GM19372 (cell line): ENCODE results near the gene HBD.
"Not testable (repeated sequence)": the region's sequence is repeated elsewhere in the genome, so short reads cannot be mapped to it uniquely, and the experiment has no call there.

Source experiments
- ATAC-seq: cut with Tn5 transposase; IDR thresholded peaks from one replicate; pipeline ENCODE4 v1.9.1; 2021; ENCODE audit warnings: mild to moderate bottlenecking, low read depth, moderate library complexity; ENCODE audit not compliant: unreplicated experiment

Gene HBD

DNA sequence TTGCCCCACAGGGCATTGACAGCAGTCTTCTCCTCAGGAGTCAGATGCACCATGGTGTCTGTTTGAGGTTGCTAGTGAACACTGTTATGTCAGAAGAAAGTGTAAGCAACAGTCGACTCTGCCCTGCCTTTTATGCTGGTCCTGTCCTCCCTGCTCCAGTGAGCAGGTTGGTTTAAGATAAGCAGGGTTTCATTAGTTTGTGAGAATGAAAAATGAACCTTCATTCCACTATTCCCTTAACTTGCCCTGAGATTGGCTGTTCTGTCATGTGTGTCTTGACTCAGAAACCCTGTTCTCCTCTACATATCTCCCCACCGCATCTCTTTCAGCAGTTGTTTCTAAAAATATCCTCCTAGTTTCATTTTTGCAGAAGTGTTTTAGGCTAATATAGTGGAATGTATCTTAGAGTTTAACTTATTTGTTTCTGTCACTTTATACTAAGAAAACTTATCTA is at the start of gene HBD:
Gene HBD (minus strand): TSS at position 103 of the 454 bp plus-strand sequence. CDS start 50 bp downstream, at position 53.
- ATAC-seq = peak; percentile 79

DNA sequence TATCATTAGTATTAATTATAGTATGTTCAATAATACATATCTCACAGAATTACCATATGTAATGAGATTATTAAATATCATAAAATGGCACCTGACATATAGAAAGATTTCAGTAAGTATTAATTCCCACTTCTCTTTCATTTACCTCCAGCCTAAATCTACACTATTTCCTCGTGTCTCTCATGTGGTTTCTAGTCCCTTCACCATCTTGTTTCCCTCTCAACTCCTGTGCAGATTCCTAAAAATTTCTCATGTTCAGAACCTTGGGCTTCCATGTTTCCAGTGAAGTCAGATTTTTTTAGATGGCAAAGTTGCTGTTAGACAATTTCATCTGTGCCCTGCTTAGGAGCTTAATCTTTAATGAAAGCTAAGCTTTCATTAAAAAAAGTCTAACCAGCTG is 49.6 kb upstream of the HBD start:
- no peak for ATAC-seq

DNA sequence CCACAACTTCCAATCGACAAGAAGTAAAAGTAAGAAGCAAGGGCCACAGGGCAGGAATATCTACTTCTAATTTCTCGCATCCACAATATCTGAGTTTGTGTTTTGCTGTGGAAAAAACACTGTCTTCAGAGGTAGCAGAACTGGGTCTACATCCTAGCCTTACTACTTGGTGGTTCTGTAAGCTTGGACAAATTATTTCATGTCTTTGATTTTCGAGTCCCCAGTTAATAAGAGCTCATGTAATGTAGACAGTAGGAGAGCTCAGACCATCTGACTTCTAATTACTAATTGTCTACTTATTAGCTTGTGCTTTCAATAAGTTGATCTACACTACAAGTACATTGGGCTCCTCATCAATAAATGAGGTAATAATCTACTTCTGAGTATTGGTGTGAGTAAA is 48.8 kb upstream of the HBD start:
- ATAC-seq = no peak

DNA sequence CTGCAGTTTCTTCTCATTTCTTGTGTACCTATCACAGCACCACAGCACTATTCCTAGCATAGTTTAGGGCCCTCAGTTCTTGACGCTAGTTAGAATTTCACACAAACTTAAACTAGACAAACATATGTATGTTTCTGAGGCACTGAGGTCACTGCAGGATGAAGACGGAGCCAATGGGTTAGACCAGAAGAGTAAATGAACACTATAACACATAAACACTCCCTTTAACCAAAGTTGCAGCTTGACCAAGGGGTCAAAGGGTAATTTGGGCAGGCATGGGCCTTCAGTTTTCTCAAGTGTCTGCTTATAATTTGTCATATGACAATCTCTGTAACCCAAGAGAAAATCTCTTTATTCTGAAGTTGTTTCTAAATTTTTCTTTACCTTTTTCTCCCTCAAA is 48.3 kb upstream of the HBD start:
- ATAC-seq = no peak

DNA sequence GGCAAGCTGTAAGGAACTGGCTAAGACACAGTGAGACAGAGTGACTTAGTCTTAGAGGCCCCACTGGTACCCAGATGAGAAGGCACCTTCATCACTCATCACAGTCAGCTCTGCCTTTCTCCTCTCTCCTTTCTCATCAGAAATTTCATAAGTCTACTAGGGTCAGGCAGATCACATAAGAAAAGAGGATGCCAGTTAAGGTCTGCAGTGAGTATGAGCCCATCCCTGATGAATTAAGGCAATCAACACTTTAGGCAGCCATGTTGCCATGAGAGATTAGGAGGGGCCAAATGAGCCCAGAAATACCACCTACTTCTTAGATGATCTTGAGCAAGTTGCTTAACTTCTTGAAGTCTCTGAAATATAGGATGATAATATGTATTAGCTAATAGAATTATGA is 47.3 kb upstream of the HBD start:
- ATAC-seq = no peak

DNA sequence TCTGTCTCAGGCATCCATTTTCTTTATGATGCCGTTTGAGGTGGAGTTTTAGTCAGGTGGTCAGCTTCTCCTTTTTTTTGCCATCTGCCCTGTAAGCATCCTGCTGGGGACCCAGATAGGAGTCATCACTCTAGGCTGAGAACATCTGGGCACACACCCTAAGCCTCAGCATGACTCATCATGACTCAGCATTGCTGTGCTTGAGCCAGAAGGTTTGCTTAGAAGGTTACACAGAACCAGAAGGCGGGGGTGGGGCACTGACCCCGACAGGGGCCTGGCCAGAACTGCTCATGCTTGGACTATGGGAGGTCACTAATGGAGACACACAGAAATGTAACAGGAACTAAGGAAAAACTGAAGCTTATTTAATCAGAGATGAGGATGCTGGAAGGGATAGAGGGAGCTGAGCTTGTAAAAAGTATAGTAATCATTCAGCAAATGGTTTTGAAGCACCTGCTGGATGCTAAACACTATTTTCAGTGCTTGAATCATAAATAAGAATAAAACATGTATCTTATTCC is 46.4 kb upstream of the HBD start:
- peak; percentile 93 for ATAC-seq

DNA sequence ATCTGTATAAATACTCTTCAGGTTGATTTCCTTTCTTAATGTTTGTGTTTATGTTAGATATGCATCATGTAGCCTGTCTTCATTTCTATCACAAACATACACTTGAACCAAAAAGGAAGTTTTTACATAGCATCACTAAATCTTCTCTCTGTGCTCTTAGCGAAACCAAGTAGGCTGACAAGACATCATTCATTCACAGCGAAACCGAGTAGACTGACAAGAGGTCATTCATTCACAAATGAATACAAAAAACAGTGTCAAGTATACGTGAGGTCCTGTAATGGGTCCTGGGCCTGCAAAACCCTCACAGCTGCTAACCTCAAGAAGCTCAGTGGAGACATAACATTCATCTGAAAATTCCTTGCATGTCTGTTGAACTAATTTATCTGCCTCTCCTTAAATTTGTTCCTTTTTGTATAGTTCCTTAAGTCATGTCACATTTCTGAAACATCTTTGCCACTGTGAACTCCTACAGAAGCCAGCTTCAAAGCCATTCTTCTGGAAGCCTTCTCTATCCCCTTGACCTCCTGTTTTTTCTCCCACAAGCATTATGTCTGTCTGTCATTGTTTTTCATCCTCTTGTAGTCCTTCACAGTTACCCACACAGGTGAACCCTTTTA is 45.3 kb upstream of the HBD start:
- no peak for ATAC-seq

DNA sequence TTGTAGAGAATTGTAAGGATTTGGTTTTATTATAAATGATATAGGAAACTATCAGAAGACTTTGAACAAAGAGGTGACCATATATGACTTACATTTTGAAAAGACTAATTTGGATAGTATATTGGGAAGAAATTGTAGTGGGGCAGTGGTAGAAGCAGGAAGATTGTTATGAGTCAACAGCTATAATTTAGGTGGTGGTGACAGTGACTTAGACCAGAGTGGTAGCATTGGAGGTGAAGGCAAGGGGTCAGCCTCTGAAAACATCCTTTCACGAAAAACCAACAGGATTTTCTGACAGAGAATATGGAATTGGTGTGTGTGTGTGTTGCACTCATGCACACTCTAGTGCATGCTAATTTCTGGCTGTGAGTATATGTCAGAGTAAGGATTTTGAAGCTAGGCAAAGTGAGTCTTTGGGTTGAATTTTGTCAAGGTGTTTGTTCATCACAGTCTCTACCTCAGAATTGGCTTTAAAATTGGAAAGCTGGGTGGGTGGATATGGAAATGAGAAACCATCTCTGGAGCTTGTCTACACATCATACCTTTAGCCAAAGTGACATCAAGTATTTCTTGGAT is 43.6 kb upstream of the HBD start:
- ATAC-seq = no peak

DNA sequence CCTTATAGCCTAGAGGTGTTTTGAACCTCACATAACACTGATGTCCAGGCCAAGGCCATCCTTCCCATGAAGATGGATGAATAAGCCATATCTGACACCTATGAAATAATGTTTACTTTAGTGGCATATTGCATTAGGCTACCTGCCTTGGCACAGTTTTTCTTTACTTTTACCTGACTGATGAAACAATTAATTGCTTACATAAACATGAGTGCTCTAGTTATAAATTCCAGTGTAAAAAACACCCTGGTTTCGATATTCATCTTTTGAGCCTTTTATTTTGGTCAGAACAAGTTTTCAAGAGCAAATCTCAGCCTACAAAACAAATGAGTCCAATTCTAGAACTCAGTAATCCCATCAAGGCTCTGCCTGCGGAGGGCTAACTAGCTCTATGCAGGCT is 42.4 kb upstream of the HBD start:
- no peak for ATAC-seq

DNA sequence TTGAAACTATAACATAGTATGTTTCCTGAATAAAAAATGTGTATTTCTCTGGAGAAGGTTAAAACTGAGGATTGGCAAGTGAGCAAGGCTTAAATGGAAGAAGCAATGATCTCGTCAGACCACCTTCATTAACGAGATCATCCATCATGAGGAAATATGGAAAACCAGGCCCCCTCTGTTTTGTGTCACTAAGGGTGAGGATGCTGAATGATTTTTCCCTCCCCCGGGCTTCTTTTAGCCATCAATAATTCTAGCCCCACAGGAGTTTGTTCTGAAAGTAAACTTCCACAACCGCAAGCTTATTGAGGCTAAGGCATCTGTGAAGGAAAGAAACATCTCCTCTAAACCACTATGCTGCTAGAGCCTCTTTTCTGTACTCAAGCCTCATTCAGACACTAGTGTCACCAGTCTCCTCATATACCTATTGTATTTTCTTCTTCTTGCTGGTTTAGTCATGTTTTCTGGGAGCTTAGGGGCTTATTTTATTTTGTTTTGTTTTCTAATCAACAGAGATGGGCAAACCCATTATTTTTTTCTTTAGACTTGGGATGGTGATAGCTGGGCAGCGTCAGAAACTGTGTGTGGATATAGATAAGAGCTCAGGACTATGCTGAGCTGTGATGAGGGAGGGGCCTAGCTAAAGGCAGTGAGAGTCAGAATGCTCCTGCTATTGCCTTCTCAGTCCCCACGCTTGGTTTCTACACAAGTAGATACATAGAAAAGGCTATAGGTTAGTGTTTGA is 41.3 kb upstream of the HBD start:
- no peak for ATAC-seq

DNA sequence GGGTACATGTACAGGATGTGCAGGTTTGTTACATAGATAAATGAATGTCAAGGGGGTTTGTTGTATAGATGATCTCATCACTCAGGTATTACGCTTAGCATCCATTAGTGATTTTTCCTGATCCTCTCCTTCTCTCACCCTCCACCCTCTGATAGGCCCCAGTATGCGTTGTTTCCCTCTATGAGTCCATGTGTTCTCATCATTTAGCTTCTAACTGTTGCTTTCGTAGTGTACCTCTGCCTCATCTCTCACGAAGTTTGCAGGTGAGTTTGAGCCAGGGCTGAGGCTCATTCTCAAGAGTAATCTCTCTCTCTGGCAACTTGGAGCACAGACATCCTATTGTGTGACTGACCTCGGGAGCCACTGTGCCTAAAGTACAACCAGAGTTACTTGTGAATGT is 40.1 kb upstream of the HBD start:
- no peak for ATAC-seq

DNA sequence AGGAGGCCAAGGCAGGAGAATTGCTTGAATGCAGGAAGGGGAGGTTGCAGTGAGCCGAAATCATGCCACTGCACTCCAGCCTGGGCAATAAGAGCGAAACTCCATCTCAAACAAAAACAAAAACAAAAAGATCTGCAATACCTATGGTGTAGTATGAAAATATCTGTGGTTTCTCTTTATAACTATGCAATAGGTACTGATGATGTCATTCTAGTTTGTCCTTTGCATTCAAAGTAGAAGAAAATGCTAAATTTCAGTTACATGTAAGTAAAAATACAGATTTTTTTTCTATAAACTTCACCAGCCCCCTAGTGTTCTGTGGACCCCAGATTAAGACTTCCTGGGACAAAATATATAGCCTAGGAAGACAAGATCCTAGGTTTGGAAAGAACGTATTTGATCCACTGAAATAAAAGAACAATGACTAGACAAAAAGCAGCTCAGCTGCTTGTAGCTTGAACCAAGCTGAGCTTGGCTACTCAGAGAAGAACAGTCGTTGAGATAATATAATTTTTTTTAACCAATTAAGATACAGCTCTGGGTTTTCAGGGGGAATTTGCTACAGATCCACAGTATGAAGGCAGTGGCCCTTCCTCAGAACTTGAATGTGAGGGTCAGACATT is 38.2 kb upstream of the HBD start:
- no peak for ATAC-seq

DNA sequence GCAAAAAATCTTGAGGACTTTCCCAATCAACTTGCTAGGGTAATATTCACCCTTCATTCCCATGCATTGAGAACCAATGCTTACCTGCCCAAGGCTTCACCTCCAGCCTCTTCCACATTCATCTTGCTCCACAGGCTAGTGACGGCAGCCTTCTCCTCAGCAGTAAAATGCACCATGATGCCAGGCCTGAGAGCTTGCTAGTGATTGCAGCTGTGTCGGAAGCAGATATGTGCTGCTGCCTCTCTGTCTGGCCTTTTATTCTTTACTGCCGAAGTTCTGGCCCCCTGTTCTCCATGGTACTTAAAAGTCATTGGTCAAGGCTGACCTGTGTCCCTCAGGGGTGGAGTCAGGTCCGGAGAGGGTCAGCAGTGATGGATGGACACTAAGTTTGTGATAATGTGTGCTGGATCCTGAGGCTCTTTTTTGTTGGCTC is 35.4 kb upstream of the HBD start, which contains the start of gene HBE1:
Gene HBE1 (minus strand): TSS at position 231 of the 433 bp plus-strand sequence. CDS start 55 bp downstream, at position 176.
- ATAC-seq = no peak

DNA sequence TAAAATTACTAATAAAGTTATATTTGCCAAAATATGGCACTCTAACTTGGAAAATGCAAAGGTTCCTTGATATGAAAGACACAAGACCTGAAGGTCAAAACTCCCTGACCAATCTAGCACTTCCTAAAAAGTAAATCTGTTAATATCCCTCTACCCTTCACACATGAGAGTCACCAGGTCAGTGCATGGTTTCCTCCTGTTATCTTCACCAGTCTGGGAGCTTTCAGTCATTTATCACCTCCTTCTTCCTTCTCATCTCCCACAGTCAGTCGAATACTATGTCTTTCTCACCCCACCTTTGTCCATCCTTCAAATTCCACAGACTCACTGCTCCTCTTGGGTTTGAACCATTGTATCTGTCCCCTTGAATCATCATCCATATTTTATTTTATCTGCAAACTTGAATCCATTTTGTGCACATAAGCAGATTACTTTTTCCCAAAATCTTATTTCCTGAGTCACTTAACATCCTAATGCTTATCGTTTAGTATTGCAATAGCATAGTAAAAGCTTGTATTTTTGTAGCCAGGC is 32.8 kb upstream of the HBD start:
- no peak for ATAC-seq

DNA sequence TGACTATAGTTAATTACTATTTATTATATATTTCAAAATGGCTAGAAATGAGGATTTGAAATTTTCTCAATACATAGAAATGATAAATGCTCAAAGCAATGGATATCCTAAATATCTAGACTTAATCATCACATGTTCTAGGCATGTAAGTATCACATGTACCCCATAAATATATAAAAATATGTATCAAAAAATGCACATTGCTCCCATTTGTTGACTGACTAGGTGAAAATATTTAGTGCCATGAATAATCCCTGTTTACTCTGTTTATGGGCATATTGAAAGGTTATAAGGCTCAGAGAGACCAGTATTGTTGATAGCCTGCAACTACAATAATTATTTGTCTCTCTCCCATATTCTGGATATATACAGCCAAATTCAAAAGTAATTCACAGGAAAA is 32.3 kb upstream of the HBD start:
- no peak for ATAC-seq

DNA sequence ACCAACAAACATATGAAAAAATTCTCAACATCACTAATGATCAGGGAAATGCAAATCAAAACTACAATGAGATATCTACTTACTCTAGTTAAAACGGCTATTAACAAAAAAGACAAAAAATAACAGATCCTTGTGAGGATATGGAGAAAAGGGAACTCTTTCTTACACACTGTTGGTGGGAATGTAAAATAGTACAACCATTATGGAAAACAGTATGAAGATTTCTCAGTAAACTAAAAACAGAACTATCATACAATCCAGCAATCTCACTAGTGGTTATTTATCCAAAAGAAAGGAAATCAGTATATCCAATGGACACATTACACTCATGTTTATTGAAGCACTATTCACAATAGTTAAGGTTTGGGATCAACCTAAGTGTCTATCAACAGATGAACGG is 31.5 kb upstream of the HBD start:
- no peak for ATAC-seq

DNA sequence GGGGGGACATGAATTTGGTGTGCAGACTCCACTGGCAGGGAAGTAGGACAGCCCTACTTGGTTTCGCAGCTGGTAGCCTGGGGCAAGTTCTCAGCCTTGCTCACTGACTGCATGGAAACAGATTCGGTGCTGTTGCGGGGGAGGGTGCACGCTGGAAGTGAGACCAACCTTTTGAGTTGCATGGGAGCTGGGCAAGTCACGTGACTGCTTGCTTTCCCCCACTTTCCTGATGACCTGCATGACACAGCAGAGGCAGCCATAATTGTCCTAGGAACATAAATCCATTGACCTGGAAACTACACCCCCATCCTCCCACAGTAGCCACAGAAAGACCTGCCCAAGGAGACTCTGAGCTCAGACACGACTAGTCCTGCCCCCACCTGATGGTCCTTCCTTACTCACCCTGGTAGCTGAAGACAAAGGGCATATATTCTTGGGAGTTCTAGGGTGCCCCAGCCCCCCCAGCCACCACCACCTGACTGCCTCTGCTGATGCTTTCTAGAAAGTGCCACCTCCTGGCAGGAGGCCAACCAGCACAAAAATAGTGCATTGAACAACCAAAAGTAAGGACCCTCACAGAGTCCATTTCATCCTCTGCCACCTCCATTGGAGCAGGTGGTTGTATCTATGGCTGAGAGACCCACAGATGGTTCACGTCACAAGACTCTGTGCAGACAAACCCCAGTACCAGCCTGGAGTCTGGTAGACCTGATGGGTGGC is 24.4 kb upstream of the HBD start:
- ATAC-seq = no peak

DNA sequence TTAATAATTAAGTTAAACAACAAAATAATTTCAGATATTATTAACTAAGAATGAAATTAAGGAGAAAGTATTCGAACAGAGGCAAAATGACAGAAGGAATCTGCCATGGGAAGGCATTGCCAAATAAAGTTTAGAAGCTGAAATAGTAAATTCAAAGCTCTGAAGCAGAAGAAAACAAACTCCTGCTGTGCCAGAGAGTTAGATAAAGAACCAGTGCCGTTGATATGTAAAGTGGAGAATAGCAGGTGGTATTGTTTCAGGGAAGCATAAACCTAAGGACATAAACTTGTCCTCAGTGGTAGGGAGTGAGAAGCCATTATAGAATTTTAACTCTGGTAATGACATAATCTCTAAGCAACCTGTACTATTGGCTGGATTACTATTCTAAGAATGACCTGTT is 23.0 kb upstream of the HBD start:
- ATAC-seq = no peak

DNA sequence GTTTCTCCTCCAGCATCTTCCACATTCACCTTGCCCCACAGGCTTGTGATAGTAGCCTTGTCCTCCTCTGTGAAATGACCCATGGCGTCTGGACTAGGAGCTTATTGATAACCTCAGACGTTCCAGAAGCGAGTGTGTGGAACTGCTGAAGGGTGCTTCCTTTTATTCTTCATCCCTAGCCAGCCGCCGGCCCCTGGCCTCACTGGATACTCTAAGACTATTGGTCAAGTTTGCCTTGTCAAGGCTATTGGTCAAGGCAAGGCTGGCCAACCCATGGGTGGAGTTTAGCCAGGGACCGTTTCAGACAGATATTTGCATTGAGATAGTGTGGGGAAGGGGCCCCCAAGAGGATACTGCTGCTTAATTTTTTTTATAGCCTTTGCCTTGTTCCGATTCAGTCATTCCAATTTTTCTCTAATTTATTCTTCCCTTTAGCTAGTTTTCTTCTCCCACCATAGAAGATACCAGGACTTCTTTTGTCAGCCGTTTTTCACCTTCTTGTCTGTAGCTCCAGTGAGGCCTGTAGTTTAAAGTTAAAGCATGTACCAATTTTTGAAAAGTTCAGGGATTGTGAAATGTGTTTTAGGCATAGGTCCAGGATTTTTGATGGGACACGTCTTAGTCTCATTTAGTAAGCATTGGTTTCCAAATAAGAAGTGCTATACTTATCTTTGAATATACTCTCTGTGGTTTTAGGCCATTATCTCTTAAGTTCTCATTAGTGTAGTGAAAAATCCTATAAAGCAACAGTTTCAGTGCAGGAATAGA is 20.5 kb upstream of the HBD start, which contains the start of gene HBG2:
Gene HBG2 (minus strand): TSS at position 136 of the 768 bp plus-strand sequence. CDS start 53 bp downstream, at position 83.
- not testable (repeated sequence) for ATAC-seq
